Heart left ventricle (tissue), 13 donors: ENCODE measurements around the gene KCTD21.

Experiments
- POLR2A ChIP-seq, 2 donors: fragments of 450-650 bp; IDR thresholded peaks; one replicate each; pipeline ENCODE4 v1.6.1; 2017; ENCODE audit warnings: antibody characterized with exemption in 2 of 2, mild to moderate bottlenecking in 2 of 2, moderate library complexity in 2 of 2
- TF ChIP-seq, protein P1 (sequence below), 12 donors: fragments of 200-600 bp; sonication (generic) in 4 of 12; IDR thresholded peaks; one replicate each; pipeline versions ENCODE4 v1.5.0 to v1.8.0; 2018 to 2022; ENCODE audit warnings: antibody characterized with exemption in 12 of 12, mild to moderate bottlenecking in 5 of 12
- donor health status: ischemic (EF 13 %, LVEDD 7.1; RV severe dilation, severe dysfunction).
- donor health status: DM: no; HTN: yes; CAD: no.
- donor health status: DM: no; HTN: no; CAD: no.
- donor health status: ischemic (EF 25% LVEDD 6.9; RV normal size, moderate dysfunction).
- donor health status: ischemic (EF 25% LVEDD 5.7; RV mildly dilated, moderate dysfunction).
- donor health status: ischemic (EF 35%, LVEDD 5.7; RV mildly dilated, moderate dysfunction).
- donor health status: nonischemic (EF 11% LVEDD 7.7; RV severe dilation, severe dysfunction).
- donor health status: DM: yes; HTN: yes; CAD: no.
- donor health status: PGD.
- donor health status: ischemic (EF 29% LVEDD 5.4; RV normal size, mild dysfunction).
- donor health status: nonischemic (EF 23%, LVEDD 6.1; RV moderate dilation, normal function).

DNA sequence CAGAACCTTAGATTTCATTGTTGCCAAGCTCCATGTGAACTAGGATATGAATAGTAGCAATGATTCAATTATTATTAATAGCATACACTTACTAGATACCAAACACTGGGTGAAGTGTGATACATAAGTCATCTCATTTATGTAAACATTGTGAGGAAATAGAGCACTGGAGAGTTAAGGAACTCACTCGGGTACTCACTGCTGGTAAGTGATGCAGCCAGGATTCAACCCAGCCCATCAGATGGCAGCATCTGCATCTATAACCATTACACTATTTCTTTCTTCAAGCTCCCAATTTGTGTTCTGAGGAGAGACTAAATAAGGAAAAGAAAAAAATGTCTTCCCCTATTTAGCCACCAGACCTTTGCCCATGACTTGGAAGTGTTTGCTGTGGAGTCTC lies 38.8 kb downstream of the KCTD21 start:
- TF ChIP-seq, protein P1, sequence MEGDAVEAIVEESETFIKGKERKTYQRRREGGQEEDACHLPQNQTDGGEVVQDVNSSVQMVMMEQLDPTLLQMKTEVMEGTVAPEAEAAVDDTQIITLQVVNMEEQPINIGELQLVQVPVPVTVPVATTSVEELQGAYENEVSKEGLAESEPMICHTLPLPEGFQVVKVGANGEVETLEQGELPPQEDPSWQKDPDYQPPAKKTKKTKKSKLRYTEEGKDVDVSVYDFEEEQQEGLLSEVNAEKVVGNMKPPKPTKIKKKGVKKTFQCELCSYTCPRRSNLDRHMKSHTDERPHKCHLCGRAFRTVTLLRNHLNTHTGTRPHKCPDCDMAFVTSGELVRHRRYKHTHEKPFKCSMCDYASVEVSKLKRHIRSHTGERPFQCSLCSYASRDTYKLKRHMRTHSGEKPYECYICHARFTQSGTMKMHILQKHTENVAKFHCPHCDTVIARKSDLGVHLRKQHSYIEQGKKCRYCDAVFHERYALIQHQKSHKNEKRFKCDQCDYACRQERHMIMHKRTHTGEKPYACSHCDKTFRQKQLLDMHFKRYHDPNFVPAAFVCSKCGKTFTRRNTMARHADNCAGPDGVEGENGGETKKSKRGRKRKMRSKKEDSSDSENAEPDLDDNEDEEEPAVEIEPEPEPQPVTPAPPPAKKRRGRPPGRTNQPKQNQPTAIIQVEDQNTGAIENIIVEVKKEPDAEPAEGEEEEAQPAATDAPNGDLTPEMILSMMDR (IDR thresholded peaks at IDR 0.05): peak in 11 of 12 donors; percentile 11 to 66 (median 36)
- no peak for TF ChIP-seq POLR2A (IDR thresholded peaks at IDR 0.05)
